K562 (cell line): ENCODE data around the gene XKR3. TPM values are rescaled to one million over a fixed set of nuclear protein-coding genes. Genes with fewer than 3 reads are reported as not detected.

Experiments
- ATAC-seq: fragments of 200-7000 bp; cut with Tn5 transposase; 3 replicates; pipeline ENCODE4 v1.9.1; 2020; ENCODE audit warnings: moderate library complexity
- BruUV-seq: library from RNA; stranded (reverse); fragments of 400-500 nt; replicated peaks from 2 replicates; lab custom pipeline; 2021; lab: Mats Ljungman, UMichigan
- CTCF ChIA-PET: fragments of 300-600 bp; formaldehyde crosslinking; extraction: SDS; loops from one replicate; lab custom pipeline; 2021; ENCODE audit warnings: low intra/inter-chr PET ratio; lab: Yijun Ruan, JAX
- POLR2A ChIA-PET: fragments of 300-600, 350-650 bp; sonication (Branson Sonifier 250); formaldehyde crosslinking; extraction: SDS; loops from one replicate; lab custom pipeline; 2021; ENCODE audit warnings: antibody characterized with exemption, inconsistent platforms; lab: Yijun Ruan, JAX
- DNase-seq, 4 experiments: peaks; one replicate each; pipeline versions ENCODE4 v3.0.0 to v3.0.0-alpha.2; 2011 to 2018; ENCODE audit warnings: low spot score in 3 of 4, mixed read lengths in 3 of 4; ENCODE audit errors: extremely low read depth in 1 of 4
- FAIRE-seq: peaks from 2 replicates; lab custom pipeline; 2011; peaks lifted over from hg19 to GRCh38; lab: Jason Lieb, UNC
- H2AFZ ChIP-seq: 2 replicates; pipeline ENCODE4 v1.6.0; 2011; ENCODE audit warnings: low read depth, low read length, control low read depth, inconsistent platforms
- H3K27ac ChIP-seq: fragments of 200-600 bp; 3 replicates; pipeline ENCODE4 v1.8.0; 2011; ENCODE audit warnings: low read depth, mild to moderate bottlenecking, control low read depth, inconsistent platforms, low read length, moderate library complexity, mixed read lengths; ENCODE audit errors: extremely low read depth
- H3K27me3 ChIP-seq, 2 experiments: fragments of 300-600 bp in 1 of 2; 2 replicates in 1 of 2; 3 replicates in 1 of 2; pipeline versions ENCODE4 v1.6.0 to v1.8.0; 2011; ENCODE audit warnings: inconsistent platforms in 2 of 2, low read length in 2 of 2, mild to moderate bottlenecking in 1 of 2, mixed read lengths in 1 of 2, moderate library complexity in 1 of 2; ENCODE audit not compliant: control insufficient read depth in 2 of 2, insufficient read depth in 2 of 2
- H3K36me3 ChIP-seq: fragments of 300-600 bp; 3 replicates; pipeline ENCODE4 v1.8.0; 2011; ENCODE audit warnings: mild to moderate bottlenecking, low read length, inconsistent platforms; ENCODE audit not compliant: control insufficient read depth, insufficient read depth
- H3K4me1 ChIP-seq, 2 experiments: fragments of 200-600 bp in 1 of 2; replicated peaks in 1 of 2; 2 replicates in 1 of 2; 3 replicates in 1 of 2; pipeline versions ENCODE4 v1.5.1 to v1.8.0; 2011; ENCODE audit warnings: inconsistent platforms in 2 of 2, low read length in 2 of 2, mild to moderate bottlenecking in 1 of 2, mixed read lengths in 1 of 2, moderate library complexity in 1 of 2; ENCODE audit not compliant: control insufficient read depth in 2 of 2, insufficient read depth in 2 of 2
- H3K4me2 ChIP-seq: 2 replicates; pipeline ENCODE4 v1.6.1; 2011; ENCODE audit warnings: low read length, control low read depth, inconsistent platforms, mixed read lengths; ENCODE audit not compliant: insufficient read depth
- H3K4me3 ChIP-seq: fragments of 200-600 bp; sonication (generic), shearing (Covaris generic); 2 replicates; pipeline ENCODE4 v1.5.1; 2016; ENCODE audit warnings: control low read depth, inconsistent platforms
- H3K79me2 ChIP-seq: fragments of 200-600 bp; 3 replicates; pipeline ENCODE4 v1.8.0; 2011; ENCODE audit warnings: low read length, inconsistent platforms; ENCODE audit not compliant: control insufficient read depth, insufficient read depth
- H3K9ac ChIP-seq, 2 experiments: 2 replicates each; pipeline versions ENCODE4 v1.6.0 to v1.6.1; 2011; ENCODE audit warnings: low read depth in 2 of 2, low read length in 2 of 2, control low read depth in 1 of 2, inconsistent platforms in 1 of 2, mild to moderate bottlenecking in 1 of 2, mixed read lengths in 1 of 2; ENCODE audit not compliant: insufficient read depth in 1 of 2
- H3K9me1 ChIP-seq: one replicate; pipeline ENCODE4 v1.6.0; 2011; ENCODE audit warnings: inconsistent platforms, mild to moderate bottlenecking, low read length, moderate library complexity; ENCODE audit not compliant: control insufficient read depth, insufficient read depth
- H3K9me3 ChIP-seq: replicated peaks from 2 replicates; pipeline ENCODE4 v1.5.1; 2011; ENCODE audit warnings: low read depth, low read length, inconsistent platforms; ENCODE audit not compliant: control insufficient read depth, insufficient read depth
- H4K20me1 ChIP-seq: replicated peaks from 2 replicates; pipeline ENCODE4 v1.6.1; 2011; ENCODE audit warnings: low read length, inconsistent platforms, mixed read lengths; ENCODE audit not compliant: control insufficient read depth, insufficient read depth
- GATAD2B ChIP-seq: fragments of 450-650 bp; IDR thresholded peaks from 2 replicates; pipeline ENCODE4 v1.6.1; 2017; ENCODE audit warnings: mild to moderate bottlenecking, borderline replicate concordance
- KDM5B ChIP-seq: fragments of 200-600 bp; sonication (generic); IDR thresholded peaks from 2 replicates; pipeline ENCODE4 v1.6.1; 2012; ENCODE audit warnings: low read depth, mild to moderate bottlenecking, moderate library complexity, low read length, control low read depth, inconsistent platforms; ENCODE audit not compliant: insufficient replicate concordance
- KLF1 ChIP-seq: fragments of 450-650 bp; IDR thresholded peaks from 2 replicates; pipeline ENCODE4 v1.6.1; 2016; ENCODE audit warnings: missing genetic modification characterization, missing compliant biosample characterization
- RBFOX2 ChIP-seq: fragments of 200-400 bp; formaldehyde crosslinking; IDR thresholded peaks from 2 replicates; pipeline ENCODE4 v1.6.1; 2017; ENCODE audit warnings: low read depth, mild to moderate bottlenecking, low read length, moderate library complexity
- THRAP3 ChIP-seq: fragments of 450-650 bp; IDR thresholded peaks from 2 replicates; pipeline ENCODE4 v1.6.1; 2016; ENCODE audit warnings: mild to moderate bottlenecking, inconsistent platforms, borderline replicate concordance
- U2AF2 ChIP-seq: fragments of 200-400 bp; formaldehyde crosslinking; optimal IDR thresholded peaks from 2 replicates; pipeline ENCODE3; 2017; ENCODE audit warnings: low read depth, mild to moderate bottlenecking, low read length
- ZNF551 ChIP-seq: fragments of 250-450 bp; sonication (Bioruptor Pico); IDR thresholded peaks from 2 replicates; pipeline ENCODE4 v1.5.0; 2021; ENCODE audit warnings: mild to moderate bottlenecking, moderate library complexity
- WGBS: fragments of 100-300 bp; shearing (Covaris generic); methylation state at CpG from one replicate; pipeline ENCODE4 v1.1.6; 2016; ENCODE audit warnings: low coverage, mixed read lengths; ENCODE audit not compliant: insufficient coverage; ENCODE audit errors: missing lambda C conversion rate; 5-methylcytosine and 5-hydroxymethylcytosine counted together
- in situ Hi-C: fragments of 300-500 bp; cut with MboI; formaldehyde crosslinking; loops from 4 replicates; pipeline ENCODE4 v1.15.0; 2018; ENCODE audit warnings: inconsistent platforms, mixed read lengths
- intact Hi-C: fragments of 100-400 bp; cut with micrococcal nuclease; formaldehyde crosslinking; loops from 2 replicates; pipeline ENCODE4 v1.14.2; 2022
- polyA plus RNA-seq, 8 experiments: library from polyadenylated mRNA; depleted of rRNA in 4 of 8; stranded (reverse) in 5 of 8; unstranded in 3 of 8; fragments of >200 nt; fragmentation: Nextera tagmentation in 2 of 8; fragmentation: Illumina TruSeq in 1 of 8; extraction: Ambion mirVana in 2 of 8; extraction: Trizol in 1 of 8; gene quantifications; 2 replicates each; pipeline versions ENCODE4 v1.2.1 to v1.2.3, GENCODE V29; 2011 to 2014; ENCODE audit warnings: inconsistent platforms in 1 of 8, missing spikeins in 1 of 8
- total RNA-seq, 7 experiments: library from RNA; depleted of rRNA in 6 of 7; stranded (reverse); fragments of >200 nt in 6 of 7; fragmentation: Illumina TruSeq in 2 of 7; extraction: Trizol in 2 of 7; gene quantifications; 2 replicates each; pipeline versions ENCODE4 v1.2.1 to v1.2.3, GENCODE V29; 2011 to 2021; ENCODE audit warnings: low replicate concordance in 1 of 7
- TF ChIP-seq, protein P1 (sequence below), 2 experiments: fragments of 450-650 bp; IDR thresholded peaks; 2 replicates each; pipeline ENCODE4 v1.6.1; 2016; ENCODE audit warnings: mild to moderate bottlenecking in 2 of 2, borderline replicate concordance in 1 of 2, low read depth in 1 of 2, moderate library complexity in 1 of 2
- TF ChIP-seq, protein P2 (sequence below): fragments of 450-650 bp; IDR thresholded peaks from 2 replicates; pipeline ENCODE4 v1.6.1; 2018; ENCODE audit warnings: mild to moderate bottlenecking, low read depth; ENCODE audit not compliant: partially characterized antibody

The XKR3 gene
- total and polyA plus RNA-seq, 9 of the 15 experiments (the other 6 are each of a cell fraction or from before 2014, with no cell fraction given) = 3.5 to 11.5 (median 7.1) TPM

DNA sequence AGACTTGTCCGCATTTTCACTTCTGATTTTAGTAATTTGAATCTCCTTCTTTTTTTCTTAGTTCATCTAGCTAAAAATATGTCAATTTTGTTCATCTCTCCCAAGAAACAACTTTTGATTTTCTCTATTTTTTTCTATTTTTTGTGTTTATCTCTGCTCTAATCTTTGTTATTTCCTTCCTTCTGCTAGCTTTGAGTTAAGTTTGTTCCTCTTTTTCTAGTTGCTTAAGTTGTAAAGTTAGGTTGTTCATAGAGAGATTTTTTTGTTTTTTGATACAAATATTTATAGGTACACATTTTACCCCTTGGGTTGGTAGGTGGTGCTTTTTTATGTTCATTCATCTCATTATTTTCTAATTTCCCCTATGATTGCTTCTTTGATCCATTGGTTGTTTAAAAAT lies 22.1 kb upstream of the XKR3 start:
- no peak overlapping the region for H2AFZ ChIP-seq
- H3K27ac ChIP-seq = no peak overlapping the region
- no peaks in the 10 kb centered on the region for H3K9me1 ChIP-seq
- TF ChIP-seq RBFOX2 = no peak
- TF ChIP-seq, protein P1, sequence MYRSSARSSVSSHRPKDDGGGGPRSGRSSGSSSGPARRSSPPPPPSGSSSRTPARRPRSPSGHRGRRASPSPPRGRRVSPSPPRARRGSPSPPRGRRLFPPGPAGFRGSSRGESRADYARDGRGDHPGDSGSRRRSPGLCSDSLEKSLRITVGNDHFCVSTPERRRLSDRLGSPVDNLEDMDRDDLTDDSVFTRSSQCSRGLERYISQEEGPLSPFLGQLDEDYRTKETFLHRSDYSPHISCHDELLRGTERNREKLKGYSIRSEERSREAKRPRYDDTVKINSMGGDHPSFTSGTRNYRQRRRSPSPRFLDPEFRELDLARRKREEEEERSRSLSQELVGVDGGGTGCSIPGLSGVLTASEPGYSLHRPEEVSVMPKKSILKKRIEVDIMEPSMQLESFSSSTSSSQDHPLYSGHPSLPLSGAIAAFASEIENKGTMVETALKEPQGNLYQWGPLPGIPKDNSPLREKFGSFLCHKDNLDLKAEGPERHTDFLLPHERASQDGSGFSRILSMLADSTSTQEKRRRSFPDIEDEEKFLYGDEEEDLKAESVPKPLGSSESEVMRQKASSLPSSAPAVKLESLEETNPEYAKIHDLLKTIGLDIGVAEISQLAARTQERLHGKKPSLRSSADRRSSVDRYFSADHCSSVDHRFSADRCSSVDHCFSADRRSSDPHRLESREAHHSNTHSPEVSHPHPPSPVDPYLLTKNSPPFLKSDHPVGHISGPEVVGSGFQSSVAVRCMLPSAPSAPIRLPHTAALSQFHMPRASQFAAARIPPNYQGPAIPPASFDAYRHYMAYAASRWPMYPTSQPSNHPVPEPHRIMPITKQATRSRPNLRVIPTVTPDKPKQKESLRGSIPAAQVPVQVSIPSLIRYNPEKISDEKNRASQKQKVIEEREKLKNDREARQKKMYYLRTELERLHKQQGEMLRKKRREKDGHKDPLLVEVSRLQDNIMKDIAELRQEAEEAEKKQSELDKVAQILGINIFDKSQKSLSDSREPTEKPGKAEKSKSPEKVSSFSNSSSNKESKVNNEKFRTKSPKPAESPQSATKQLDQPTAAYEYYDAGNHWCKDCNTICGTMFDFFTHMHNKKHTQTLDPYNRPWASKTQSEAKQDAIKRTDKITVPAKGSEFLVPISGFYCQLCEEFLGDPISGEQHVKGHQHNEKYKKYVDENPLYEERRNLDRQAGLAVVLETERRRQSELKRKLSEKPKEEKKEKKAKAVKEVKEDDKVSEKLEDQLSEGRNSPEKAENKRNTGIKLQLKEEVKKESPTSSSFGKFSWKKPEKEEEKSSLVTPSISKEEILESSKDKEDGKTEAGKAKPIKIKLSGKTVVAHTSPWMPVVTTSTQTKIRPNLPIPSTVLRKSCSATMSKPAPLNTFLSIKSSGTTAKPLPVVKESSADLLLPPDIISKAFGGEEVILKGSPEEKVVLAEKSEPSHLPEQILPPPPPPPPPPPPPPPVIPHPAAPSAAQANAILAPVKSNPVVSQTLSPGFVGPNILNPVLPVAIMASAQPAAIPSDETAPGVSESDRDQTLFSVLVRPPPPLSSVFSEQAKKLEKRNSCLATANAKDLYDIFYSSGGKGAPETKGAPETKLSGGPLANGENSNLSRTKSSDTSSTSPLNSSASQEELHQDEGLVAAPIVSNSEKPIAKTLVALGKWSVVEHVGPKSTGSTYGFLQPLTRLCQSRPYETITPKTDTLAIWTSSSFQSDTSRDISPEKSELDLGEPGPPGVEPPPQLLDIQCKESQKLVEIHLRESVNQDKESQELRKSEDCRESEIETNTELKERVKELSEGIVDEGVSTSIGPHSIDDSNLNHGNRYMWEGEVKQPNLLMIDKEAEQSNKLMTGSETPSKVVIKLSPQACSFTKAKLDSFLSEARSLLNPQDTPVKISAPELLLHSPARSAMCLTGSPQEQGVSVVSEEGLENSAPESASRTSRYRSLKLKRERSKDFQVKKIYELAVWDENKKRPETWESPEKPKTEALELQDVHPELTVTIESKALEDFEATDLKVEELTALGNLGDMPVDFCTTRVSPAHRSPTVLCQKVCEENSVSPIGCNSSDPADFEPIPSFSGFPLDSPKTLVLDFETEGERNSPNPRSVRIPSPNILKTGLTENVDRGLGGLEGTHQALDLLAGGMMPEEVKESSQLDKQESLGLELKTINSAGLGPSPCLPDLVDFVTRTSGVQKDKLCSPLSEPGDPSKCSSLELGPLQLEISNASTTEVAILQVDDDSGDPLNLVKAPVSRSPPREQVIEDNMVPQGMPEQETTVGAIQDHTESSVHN (IDR thresholded peaks at IDR 0.05; ENCODE audit: borderline replicate concordance in 1 of 2, low read depth in 1 of 2) = no peak
- TF ChIP-seq ZNF551 (CRISPR knock-in tag) = no peak
- TF ChIP-seq U2AF2 = no peak
- no peak for TF ChIP-seq THRAP3
- TF ChIP-seq, protein P2, sequence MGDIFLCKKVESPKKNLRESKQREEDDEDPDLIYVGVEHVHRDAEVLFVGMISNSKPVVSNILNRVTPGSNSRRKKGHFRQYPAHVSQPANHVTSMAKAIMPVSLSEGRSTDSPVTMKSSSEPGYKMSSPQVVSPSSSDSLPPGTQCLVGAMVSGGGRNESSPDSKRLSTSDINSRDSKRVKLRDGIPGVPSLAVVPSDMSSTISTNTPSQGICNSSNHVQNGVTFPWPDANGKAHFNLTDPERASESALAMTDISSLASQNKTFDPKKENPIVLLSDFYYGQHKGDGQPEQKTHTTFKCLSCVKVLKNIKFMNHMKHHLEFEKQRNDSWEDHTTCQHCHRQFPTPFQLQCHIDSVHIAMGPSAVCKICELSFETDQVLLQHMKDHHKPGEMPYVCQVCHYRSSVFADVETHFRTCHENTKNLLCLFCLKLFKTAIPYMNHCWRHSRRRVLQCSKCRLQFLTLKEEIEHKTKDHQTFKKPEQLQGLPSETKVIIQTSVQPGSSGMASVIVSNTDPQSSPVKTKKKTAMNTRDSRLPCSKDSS = no peak
- TF ChIP-seq KDM5B = no peak
- no peak for TF ChIP-seq GATAD2B
- no peak for TF ChIP-seq KLF1 (tag)
- H3K79me2 ChIP-seq = no peaks in the 10 kb centered on the region
- no peak overlapping the region for H3K4me2 ChIP-seq
- no peak for DNase-seq
- ATAC-seq = no peak
- H3K27me3 ChIP-seq = no peaks in the 10 kb centered on the region
- intact Hi-C loops = no loop called here
- H3K36me3 ChIP-seq = no peaks in the 10 kb centered on the region
- WGBS = 0% methylated on average over 1 of the region's 1 CpG
- in situ Hi-C loops = no loop called here
- ChIA-PET CTCF (no interaction called here), POLR2A (no interaction called here)
- no peak overlapping the region for H3K9ac ChIP-seq
- H3K4me1 ChIP-seq = no peaks in the 10 kb centered on the region; a peak in 1 of 5 replicates
- H3K4me3 ChIP-seq = no peak overlapping the region
- H4K20me1 ChIP-seq = no peaks in the 10 kb centered on the region
- no peaks in the 10 kb centered on the region for H3K9me3 ChIP-seq
- FAIRE-seq = no peak
- no TSS peak for BruUV-seq
